ENCODE measurements around the gene CYP27C1.
"Not testable (repeated sequence)": the region's sequence is repeated elsewhere in the genome, so short reads cannot be mapped to it uniquely, and the experiment has no call there.

CYP27C1 gene

GRCh38 chr2:127220102-127220767 is at the start of gene CYP27C1:
Gene CYP27C1 (minus strand): TSS chr2:127220299. CDS start chr2:127220270, 29 bp downstream.
- no peak for DNase-seq

DNA sequence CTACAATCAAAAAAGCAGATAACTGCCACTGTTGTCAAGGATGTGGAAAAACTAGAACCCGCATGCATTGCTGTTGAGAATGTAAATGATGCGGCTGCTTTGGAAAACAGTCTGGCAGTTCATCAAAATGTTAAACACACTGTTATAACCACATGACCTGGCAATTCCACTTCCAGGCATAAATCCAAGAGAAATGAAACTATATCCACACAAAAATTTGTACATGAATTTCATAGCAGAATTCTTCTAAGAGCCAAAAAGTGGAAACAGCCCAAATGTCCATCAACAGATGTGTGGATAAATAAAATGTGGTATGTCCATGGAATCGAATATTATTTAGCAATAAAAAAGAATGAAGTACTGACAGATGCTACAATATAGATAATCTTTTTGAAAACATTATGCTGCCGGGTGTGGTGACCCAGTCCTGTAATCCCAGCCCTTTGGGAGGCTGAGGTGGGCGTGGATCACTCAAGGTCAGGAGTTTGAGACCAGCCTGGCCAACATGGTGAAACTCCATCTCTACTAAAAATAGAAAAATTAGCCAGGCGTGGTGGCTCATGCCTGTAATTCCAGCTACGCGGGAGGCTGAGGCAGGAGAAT is 41.8 kb upstream of the CYP27C1 start:
- DNase-seq: no peak

- no peak for DNase-seq
Measured at GRCh38 chr2:127259355-127259754, 39.3 kb upstream of the CYP27C1 start.

GRCh38 chr2:127256866-127257265 is 36.8 kb upstream of the CYP27C1 start:
- no peak for DNase-seq

DNA sequence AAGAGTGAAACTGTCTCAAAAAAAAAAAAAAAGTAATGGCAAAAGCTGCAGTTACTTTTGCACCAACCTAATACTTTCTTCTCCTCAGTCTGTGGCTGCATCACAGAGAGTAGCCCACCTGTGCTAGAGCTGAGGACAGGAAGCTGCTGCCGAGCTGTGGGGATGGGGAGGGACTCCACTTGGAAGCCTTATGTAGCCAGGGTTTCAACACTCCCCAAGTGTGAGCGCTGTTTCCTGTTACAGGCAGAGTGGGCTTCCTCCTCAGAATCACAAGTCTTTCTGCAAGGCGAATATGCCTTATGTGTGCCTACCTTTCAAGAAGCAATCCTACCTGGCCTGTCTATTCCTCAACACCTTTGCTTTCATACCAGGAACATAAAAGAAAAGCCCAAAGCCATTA is 36.3 kb upstream of the CYP27C1 start:
- DNase-seq: no peak

DNA sequence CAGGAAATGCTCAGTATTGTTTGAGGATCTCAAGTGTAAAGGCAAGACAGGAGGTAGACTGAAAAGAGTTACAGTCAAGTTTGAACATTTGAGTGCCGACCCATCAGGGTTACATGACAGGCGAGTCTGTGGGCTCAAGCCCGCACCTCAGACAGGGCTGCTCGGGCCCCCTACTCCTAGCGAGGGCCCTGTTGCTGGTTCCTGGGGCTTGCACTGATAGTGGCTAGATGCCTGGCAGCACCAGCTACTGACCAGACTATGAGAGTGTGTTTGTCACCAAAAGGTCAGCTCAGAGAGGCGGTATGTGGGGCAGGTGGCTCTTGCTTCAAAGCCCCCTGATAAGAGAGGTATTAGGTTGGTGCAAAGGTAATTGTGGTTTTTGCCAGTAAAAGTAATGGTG is 35.6 kb upstream of the CYP27C1 start:
- DNase-seq: no peak

DNA sequence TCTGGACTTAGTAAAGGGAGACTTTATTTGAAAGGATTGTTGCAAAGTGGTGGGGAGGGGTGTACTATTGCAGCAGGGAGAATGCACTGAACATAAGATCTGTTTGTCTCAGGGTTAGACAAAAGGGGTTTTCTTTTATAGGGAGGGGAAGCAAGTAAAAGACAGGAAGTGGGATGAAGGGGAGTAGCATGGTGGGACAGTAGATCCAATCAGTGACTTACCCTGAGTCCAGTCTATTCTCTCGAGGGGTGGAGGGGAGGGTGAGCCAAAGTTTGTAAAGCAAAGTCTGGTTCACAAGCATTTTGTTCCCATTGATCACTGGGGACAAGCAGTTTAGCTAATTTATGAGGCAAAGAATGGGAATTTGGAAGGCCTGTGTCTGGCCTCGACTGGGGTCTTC is 35.0 kb upstream of the CYP27C1 start:
- no peak for DNase-seq

DNA sequence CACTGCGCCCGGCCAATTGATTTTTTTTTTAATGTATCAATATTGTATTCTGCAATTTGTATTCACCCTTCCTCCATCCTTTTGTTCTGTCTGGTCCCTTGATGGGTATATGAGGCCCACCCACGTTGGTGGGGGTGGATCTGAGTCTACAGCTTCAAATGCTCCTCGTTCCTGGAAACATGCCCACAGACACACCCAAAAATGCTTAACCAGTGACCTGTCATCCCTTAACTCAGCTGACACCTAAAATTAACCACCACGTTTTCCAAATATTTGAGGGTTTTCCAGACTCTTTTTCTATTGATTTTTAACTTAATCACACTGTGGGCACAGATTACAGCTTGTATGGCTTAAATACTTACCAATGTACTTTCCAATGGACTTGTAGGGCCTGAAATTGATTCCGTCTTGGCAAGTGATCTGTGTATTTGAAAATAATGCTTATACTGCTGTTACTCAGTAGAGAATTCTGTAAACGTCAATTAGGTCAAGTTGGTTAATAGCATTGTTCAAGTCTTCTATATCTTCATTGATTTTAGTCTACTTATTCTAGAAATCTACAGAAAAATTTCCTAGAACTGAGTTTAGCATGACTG is 34.4 kb upstream of the CYP27C1 start:
- DNase-seq: no peak

DNA sequence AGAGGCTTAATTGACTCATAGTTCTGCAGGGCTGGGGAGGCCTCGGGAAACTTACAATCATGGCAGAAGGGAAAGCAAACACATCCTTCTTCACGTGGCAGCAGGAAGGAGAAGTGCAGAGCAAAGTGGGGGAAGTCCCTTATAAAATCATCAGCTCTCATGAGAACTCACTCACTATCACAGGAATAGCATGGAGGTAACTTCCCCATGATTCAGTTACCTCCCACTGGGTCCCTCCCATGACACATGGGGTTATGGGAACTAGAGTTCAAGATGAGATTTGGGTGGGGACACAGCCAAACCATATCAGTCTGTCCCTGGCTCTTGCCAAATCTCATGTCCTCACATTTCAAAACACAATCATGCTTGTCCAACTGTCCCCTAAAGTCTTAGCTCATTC is 21.1 kb upstream of the CYP27C1 start:
- DNase-seq: not testable (repeated sequence)

GRCh38 chr2:127239395-127239794 is 19.3 kb upstream of the CYP27C1 start:
- no peak for DNase-seq

DNA sequence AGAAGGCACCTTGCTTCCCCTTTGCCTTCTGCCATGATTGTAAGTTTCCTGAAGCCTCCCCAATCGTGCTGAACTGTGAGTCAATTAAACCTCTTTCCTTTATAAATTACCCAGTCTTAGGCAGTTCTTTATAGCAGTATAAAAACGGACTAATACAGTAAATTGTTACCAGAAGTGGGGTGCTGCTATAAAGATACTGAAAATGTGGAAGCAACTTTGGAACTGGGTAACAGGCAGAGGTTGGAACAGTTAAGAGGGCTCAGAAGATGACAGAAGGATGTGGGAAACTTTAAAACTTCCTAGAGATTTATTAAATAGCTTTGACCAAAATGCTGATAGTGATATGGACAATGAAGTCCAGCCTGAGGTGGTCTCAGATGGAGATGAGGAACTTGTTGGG is 17.7 kb upstream of the CYP27C1 start:
- not testable (repeated sequence) for DNase-seq

DNA sequence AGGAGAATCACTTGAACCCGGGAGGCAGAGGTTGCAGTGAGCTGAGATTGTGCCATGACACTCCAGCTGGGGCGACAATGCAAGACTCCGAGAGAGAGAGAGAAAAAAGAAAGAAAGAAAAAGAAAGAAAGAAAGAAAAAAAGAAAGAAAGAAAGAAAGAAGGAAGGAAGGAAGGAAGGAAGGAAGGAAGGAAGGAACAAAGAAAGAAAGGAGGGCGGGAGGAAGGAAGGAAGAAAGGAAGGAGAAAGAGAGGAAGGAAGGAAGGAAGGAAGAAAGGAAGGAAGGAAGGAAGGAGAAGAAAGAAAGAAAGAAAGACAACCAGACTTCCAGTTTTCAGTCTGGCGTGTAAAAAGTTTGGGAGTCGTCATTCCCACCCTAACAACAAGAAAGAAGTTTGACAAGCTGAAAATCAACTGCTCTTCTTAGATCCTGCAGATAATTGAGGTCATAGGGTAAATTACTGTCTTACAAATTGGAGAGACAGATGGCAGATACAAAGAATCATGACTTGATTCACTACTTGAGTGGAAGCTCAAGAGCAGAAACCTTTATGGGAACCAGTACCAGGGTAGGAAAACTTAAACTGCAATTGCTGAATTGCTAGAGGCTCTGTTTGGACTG is 15.1 kb upstream of the CYP27C1 start:
- DNase-seq: no peak

DNA sequence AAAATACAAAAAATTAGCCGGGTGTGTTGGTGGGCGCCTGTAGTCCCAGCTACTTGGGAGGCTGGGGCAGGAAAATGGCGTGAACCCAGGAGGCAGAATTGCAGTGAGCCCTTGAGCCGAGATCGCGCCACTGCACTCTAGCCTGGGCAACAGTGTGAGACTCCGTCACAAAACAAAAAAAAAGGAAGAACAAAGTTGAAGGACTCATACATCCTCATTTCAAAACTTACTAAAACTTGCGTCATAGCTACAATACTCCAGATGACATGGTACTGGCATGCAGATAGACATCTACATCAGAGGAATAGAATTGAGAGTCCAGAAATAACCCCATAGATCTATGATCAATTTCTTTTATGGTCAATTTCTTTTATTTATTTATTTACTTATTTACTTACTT is 13.6 kb upstream of the CYP27C1 start:
- DNase-seq: no peak

GRCh38 chr2:127231130-127231865 is 11.2 kb upstream of the CYP27C1 start:
- no peak for DNase-seq

- DNase-seq: no peak
Measured at GRCh38 chr2:127229555-127229954, 9.5 kb upstream of the CYP27C1 start.

- no peak for DNase-seq
Measured at GRCh38 chr2:127228102-127228501, 8.0 kb upstream of the CYP27C1 start.

DNA sequence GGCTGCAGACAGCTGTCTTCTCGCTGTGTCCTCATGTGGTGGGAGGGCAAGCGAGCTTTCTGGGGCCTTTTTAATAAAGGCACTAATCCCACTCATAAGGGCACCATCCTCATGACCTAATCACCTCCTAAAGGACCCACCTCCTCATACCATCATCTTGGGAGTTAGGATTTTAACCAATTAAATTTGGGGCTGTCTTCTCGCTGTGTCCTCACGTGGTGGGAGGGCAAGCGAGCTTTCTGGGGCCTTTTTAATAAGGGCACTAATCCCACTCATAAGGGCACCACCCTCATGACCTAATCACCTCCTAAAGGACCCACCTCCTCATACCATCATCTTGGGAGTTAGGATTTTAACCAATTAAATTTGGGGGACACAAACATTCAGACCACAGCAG is 7.2 kb upstream of the CYP27C1 start:
- not testable (repeated sequence) for DNase-seq

DNA sequence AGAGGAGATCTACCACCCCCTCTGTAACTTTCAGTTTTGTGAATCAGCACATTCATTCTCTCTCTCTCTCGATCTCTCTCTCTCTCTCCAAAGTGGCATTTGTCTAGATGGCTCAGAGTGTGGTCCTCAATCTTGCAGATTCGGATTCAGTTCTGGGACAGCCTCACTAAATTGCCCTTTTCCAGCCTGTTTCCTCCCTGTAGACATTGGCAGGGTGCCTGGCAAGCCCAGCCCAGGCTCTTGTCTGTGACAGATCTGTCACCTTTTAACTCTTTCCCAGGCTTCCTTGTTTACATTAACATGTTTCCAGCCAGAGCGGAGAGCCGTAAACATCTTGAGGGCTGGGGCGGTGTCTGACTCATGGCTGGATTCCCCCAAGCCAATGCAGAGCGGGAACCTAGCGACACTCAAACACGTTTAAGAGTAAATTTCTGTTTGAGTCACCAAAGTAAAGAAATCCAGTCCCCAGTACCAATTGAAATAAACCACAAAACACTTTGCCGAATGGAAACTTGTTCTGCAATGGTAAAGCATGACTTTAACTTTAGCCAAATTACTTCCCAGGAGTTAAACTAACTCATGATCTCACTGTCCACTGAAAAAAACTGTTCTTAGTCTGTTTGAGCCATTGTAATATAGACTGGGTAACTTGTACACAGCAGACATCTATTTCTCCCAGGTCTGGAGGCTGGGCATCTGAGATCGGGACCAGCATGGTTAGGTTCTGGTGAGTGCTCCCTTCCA is 6.6 kb upstream of the CYP27C1 start:
- peak; percentile 96 for DNase-seq

DNA sequence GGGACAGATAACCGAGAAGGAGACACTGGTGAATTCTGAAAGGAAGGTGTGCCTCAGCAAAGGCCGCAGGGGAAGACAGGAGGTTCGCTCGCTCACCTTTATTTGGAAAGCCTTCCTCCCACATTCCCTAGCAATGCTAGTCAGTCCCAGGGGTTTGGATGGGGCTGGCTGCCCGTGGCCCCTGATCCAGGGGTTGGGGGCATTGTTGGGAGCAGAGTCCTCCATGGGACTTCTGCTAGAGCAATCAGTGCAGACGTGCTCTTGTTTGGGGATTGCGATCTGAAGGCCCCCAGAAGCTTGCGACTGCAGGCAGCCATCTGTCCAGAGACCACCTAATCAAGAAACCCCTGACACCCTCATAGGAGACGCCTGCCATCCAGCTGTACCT is 6.0 kb upstream of the CYP27C1 start:
- no peak for DNase-seq

GRCh38 chr2:127225186-127225960 is 5.3 kb upstream of the CYP27C1 start:
- DNase-seq: no peak

GRCh38 chr2:127224135-127224534 is 4.0 kb upstream of the CYP27C1 start:
- not testable (repeated sequence) for DNase-seq
